K562 (cell line): ENCODE measurements around the gene HRCT1. TPM values are rescaled to one million over a fixed set of nuclear protein-coding genes. Genes with fewer than 3 reads are reported as not detected.

Experiments used
- BCLAF1 ChIP-seq, 2 experiments: fragments of 450-650 bp in 1 of 2; IDR thresholded peaks; 2 replicates each; pipeline ENCODE4 v1.6.1; 2011 to 2017; ENCODE audit warnings: low read depth in 2 of 2, antibody characterized with exemption in 1 of 2, borderline replicate concordance in 1 of 2, low read length in 1 of 2, mild to moderate bottlenecking in 1 of 2, mixed read lengths in 1 of 2; ENCODE audit not compliant: control insufficient read depth in 1 of 2
- CEBPB ChIP-seq: fragments of 450-650 bp; IDR thresholded peaks from 2 replicates; pipeline ENCODE4 v1.6.1; 2016; ENCODE audit warnings: missing genetic modification characterization, missing compliant biosample characterization
- DPF2 ChIP-seq: fragments of 450-650 bp; IDR thresholded peaks from 2 replicates; pipeline ENCODE4 v1.6.1; 2016
- EGR1 ChIP-seq: fragments of 450-650 bp; conservative IDR thresholded peaks from 2 replicates; pipeline ENCODE4 v1.6.1; 2017; ENCODE audit warnings: mild to moderate bottlenecking
- FOXM1 ChIP-seq, 2 experiments: fragments of 450-650 bp in 1 of 2; sonication (generic) in 1 of 2; formaldehyde crosslinking in 1 of 2; IDR thresholded peaks; 2 replicates each; pipeline versions ENCODE4 v1.6.1 to v1.9.0; 2017 to 2022; ENCODE audit warnings: low read depth in 2 of 2, mild to moderate bottlenecking in 2 of 2, missing genetic modification reagents in 1 of 2, moderate library complexity in 1 of 2
- HINFP ChIP-seq: fragments of 450-650 bp; conservative IDR thresholded peaks from 2 replicates; pipeline ENCODE4 v1.6.1; 2016; ENCODE audit warnings: missing genetic modification characterization, low read depth, mild to moderate bottlenecking, control low read depth, missing compliant biosample characterization
- KDM5B ChIP-seq: fragments of 200-600 bp; sonication (generic); IDR thresholded peaks from 2 replicates; pipeline ENCODE4 v1.6.1; 2012; ENCODE audit warnings: low read depth, mild to moderate bottlenecking, moderate library complexity, low read length, control low read depth, inconsistent platforms; ENCODE audit not compliant: insufficient replicate concordance
- NCOR1 ChIP-seq: fragments of 450-650 bp; IDR thresholded peaks from 2 replicates; pipeline ENCODE4 v1.6.1; 2016; ENCODE audit warnings: mild to moderate bottlenecking, moderate library complexity
- NFE2 ChIP-seq: IDR thresholded peaks from 2 replicates; pipeline ENCODE4 v1.6.1; 2014; ENCODE audit warnings: antibody characterized with exemption, low read depth
- RCOR1 ChIP-seq, 2 experiments: IDR thresholded peaks; 2 replicates each; pipeline ENCODE4 v1.6.1; 2012; ENCODE audit warnings: low read depth in 2 of 2, low read length in 2 of 2, borderline replicate concordance in 1 of 2, improper control_type of control experiment in 1 of 2
- SRSF7 ChIP-seq: fragments of 200-400 bp; formaldehyde crosslinking; optimal IDR thresholded peaks from 2 replicates; pipeline ENCODE3; 2017; ENCODE audit warnings: mild to moderate bottlenecking, low read depth, low read length
- STAT5A ChIP-seq: IDR thresholded peaks from 2 replicates; pipeline ENCODE4 v1.6.1; 2012; ENCODE audit warnings: low read length, inconsistent platforms, borderline replicate concordance
- TAL1 ChIP-seq: fragments of 450-650 bp; IDR thresholded peaks from 2 replicates; pipeline ENCODE4 v1.6.1; 2016; ENCODE audit warnings: mild to moderate bottlenecking
- ZBTB17 ChIP-seq: fragments of 450-650 bp; formaldehyde crosslinking; IDR thresholded peaks from 2 replicates; pipeline ENCODE4 v1.4.0; 2020; ENCODE audit warnings: mild to moderate bottlenecking
- ZNF280A ChIP-seq: fragments of 450-650 bp; IDR thresholded peaks from 2 replicates; pipeline ENCODE4 v1.6.1; 2018; ENCODE audit warnings: mild to moderate bottlenecking, low read depth; ENCODE audit not compliant: partially characterized antibody
- ZNF395 ChIP-seq: fragments of 200-800 bp; sonication (Bioruptor generic); IDR thresholded peaks from 2 replicates; pipeline ENCODE4 v1.6.1; 2017; ENCODE audit warnings: missing genetic modification characterization, missing compliant biosample characterization
- polyA plus RNA-seq, 8 experiments: library from polyadenylated mRNA; depleted of rRNA in 4 of 8; stranded (reverse) in 5 of 8; unstranded in 3 of 8; fragments of >200 nt; fragmentation: Nextera tagmentation in 2 of 8; fragmentation: Illumina TruSeq in 1 of 8; extraction: Ambion mirVana in 2 of 8; extraction: Trizol in 1 of 8; gene quantifications; 2 replicates each; pipeline versions ENCODE4 v1.2.1 to v1.2.3, GENCODE V29; 2011 to 2014; ENCODE audit warnings: inconsistent platforms in 1 of 8, missing spikeins in 1 of 8
- total RNA-seq, 7 experiments: library from RNA; depleted of rRNA in 6 of 7; stranded (reverse); fragments of >200 nt in 6 of 7; fragmentation: Illumina TruSeq in 2 of 7; extraction: Trizol in 2 of 7; gene quantifications; 2 replicates each; pipeline versions ENCODE4 v1.2.1 to v1.2.3, GENCODE V29; 2011 to 2021; ENCODE audit warnings: low replicate concordance in 1 of 7

HRCT1 gene
- total and polyA plus RNA-seq, 9 of the 15 experiments (the other 6 are each of a cell fraction or from before 2014, with no cell fraction given), result 0.40 TPM; not detected in 8

- TF ChIP-seq RCOR1 (IDR thresholded peaks at IDR 0.05; ENCODE audit: borderline replicate concordance in 1 of 2, low read depth in 2 of 2, low read length in 2 of 2), result 0 out of 4 replicates have a peak, but pooled peaks of 1 of the 2 experiments have one; percentile 25
- TF ChIP-seq NCOR1, result peak; percentile 77
- TF ChIP-seq KDM5B, result no peak
- TF ChIP-seq ZNF395 (CRISPR knock-in tag), result no peak
- no peak for TF ChIP-seq BCLAF1 (IDR thresholded peaks at IDR 0.05; ENCODE audit: borderline replicate concordance in 1 of 2, control insufficient read depth in 1 of 2, low read depth in 2 of 2, low read length in 1 of 2)
- no peak for TF ChIP-seq HINFP (tag)
- TF ChIP-seq EGR1, result peak; percentile 93
- TF ChIP-seq FOXM1 (IDR thresholded peaks at IDR 0.05; ENCODE audit: low read depth), result no peak; the same call in 1 of the 2 replicates
- no peak for TF ChIP-seq FOXM1 (CRISPR knock-in tag; IDR thresholded peaks at IDR 0.05; ENCODE audit: low read depth)
- TF ChIP-seq STAT5A, result peak; percentile 64
- TF ChIP-seq SRSF7, result no peak
- TF ChIP-seq TAL1, result peak; percentile 75
- TF ChIP-seq ZNF280A, result no peak
- no peak for TF ChIP-seq ZBTB17 (CRISPR knock-in tag)
- TF ChIP-seq DPF2, result peak; percentile 63; the same call in 1 of the 2 replicates
- TF ChIP-seq NFE2, result 0 out of 2 replicates have a peak, but pooled peaks have one; percentile 17
- TF ChIP-seq CEBPB (tag), result peak; percentile 81
Observed at GRCh38 chr9:35918780-35919179, 12.8 kb downstream of the HRCT1 start (continued).
